Dermis microvascular lymphatic vessel endothelial cell (primary cell): ENCODE results near the gene QSOX1. TPM values are rescaled to one million over a fixed set of nuclear protein-coding genes. Genes with fewer than 3 reads are reported as not detected.

Source experiments
- DNase-seq, 2 donors: peaks; one replicate each; pipeline versions ENCODE4 v3.0.0 to v3.0.0-alpha.2; 2010; ENCODE audit warnings: low read depth in 2 of 2
- total RNA-seq: library from RNA; depleted of rRNA; stranded (reverse); fragments of >200 nt; gene quantifications from 2 replicates; pipeline ENCODE4 v1.2.1, GENCODE V29; 2014

The QSOX1 gene
- total RNA-seq, 1 donor from 2014 or later: 47.9 TPM

DNA sequence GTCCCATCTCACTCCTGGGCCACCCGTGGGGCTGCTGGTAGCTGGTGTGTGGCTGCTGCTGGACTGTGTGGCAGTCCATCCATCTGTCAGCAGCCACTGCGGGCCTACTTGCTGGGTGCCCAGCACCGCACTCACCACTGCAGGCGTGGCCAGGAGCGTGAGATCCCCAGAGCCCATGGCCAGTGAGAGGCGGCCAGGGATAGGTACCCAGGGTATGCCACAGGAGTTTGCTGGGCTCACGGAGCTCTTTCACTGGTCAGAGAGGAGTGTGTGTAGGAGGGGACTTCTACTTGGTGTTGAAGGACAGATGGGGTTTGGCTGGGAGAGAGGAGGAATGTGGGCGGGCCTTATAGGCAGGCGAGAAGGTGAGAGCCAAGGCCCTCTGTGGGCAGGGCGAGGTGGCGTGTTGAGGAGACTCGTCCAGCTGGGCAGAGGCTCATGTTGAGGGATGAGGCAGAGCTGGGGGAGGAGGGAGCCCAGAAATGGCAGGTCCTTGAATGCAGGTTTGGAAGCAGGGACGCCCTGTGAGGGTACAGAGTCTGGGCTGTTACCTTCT, 15.0 kb downstream of the QSOX1 start:
- DNase-seq: no peak

DNA sequence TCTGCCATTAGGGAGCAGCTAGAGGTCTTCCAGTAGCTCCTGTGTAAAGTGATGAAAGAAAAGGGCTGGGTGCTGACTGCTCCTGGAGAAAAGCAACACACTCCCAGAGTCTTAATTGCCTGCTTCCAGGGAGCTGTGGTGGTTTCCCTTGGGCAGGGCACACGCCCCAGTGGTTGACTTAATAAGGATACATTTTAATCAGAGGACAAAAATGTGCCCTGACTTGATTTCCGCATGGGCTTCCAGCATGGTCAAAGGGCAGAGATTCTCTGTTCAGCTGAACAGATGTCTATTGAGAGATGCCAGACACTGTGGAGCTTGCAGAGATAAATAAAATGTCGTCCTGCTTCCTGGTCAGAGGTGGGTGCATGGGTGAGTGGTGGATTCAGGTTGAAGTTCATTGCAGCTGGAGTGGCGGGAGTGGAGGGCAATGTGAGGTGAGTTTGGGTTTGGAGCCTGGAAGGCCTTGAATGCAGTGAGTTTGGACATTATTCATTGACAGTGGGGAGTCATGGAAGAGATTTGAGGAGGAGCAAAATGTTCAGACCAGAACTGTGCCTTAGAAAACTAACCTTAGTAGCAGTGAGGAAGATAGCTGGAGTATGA, 16.0 kb downstream of the QSOX1 start:
- DNase-seq: peak in 1 of 2 donors; percentile 61

DNA sequence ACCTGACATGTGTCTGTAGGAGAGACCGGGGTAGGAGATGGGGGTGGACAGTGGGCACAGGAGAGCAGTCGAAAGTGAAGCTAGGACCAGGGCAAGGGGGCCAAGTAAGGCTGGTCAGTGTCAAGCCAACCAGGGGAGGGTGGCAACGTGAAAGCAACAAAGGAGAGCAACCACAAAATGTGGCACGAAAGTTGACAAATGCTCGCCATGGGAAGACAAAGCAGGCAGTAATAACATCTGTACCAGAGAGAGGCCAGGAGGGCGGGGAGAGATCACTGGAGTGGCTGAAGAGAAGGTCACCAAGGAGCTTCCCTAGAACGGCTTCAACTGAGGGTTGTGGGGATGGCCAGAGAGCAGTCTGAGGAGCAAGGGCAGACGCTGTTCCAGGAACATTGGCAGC, 17.0 kb downstream of the QSOX1 start:
- no peak for DNase-seq

DNA sequence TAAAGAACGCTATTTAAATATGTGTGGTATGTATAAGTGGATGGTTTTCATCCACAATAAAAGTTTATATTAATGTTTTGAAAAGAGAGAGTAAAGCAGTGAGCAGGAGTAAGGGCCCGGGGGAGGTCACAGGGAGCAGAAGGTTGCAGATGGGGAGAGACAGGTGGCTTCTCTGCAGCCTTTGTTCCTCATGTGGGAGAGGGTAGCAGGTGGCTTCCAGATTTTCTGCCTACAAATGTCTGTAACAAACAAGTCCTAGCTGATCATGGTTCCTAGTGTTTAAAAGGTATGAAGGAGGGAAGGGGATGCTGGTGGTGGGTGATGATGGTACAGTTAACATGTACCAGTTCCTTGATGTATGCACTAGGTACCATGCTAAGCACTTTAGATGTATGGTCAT, 18.8 kb downstream of the QSOX1 start:
- no peak for DNase-seq

DNA sequence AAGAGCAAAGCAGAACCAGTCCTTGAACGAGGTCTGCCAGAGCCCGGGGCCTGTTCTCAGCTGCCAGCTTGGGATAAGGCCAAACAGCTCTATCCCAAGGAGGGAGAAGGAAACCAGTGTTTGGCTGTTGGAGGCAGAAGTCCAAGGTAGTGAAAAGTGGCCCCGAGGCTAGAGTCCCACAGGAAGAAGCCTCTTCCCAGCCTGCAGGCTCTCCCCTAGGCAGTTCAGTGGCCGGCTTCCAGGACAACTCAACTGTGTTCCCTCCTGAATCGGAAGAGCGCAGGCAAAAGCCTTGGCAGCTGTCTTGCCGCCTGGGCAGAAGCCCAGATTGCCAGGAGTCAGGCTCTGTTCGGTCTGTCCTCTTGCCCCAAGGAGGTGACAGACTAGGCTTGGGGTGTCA, 19.3 kb downstream of the QSOX1 start:
- DNase-seq: no peak

DNA sequence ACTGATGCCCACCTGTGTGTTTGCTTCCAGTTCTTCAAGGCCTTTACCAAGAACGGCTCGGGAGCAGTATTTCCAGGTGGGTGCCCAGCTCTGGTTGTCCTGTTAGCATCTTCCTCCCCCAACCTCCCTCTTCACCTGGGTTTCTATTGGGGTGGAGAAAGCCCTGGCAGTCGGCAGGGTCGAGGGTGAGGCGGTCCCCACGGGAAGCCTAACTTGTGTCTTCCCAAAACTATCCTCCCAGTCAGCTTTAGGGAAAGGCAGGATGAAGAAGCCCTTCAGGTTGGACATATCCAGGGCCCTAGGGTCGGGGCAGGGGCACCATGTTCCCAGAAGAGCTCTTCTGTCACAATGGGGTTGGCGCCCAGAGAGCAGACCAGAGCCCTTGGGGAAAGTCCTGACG, 20.6 kb downstream of the QSOX1 start:
- no peak for DNase-seq

DNA sequence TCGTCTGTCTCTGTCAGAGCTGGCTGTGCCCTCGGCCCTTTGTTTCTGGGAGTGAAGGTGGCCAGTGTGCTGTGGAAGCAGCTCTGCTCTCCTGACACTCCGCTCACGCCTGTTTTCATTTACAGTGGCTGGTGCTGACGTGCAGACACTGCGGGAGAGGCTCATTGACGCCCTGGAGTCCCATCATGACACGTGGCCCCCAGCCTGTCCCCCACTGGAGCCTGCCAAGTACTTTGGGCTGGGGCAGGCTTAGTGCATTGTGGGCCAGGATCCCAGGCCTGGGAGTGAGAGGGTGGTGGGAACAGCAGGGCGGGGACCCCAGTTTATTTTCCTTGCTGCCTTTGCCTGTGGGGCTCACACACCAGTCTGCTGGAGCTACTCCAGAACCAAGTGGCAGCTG, 21.1 kb downstream of the QSOX1 start:
- DNase-seq: no peak

DNA sequence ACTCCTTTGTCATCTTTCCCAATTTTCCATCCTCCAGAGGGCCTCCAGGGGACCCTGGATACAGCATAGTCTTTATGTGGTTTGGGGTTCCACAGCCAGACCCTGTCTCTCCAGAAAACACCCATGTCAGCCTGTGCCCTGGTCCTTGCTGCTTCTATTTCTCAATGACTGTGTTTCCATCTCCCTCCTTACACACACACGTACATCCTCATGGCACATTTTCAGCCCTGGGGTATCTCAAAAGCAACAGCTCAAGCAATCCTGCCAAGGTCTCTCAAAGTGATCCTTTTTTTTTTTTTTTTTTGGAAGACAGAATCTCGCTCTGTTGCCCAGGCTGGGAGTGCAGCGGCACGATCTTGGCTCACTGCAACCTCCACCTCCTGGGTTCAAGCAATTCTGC, 22.3 kb downstream of the QSOX1 start:
- no peak for DNase-seq

DNA sequence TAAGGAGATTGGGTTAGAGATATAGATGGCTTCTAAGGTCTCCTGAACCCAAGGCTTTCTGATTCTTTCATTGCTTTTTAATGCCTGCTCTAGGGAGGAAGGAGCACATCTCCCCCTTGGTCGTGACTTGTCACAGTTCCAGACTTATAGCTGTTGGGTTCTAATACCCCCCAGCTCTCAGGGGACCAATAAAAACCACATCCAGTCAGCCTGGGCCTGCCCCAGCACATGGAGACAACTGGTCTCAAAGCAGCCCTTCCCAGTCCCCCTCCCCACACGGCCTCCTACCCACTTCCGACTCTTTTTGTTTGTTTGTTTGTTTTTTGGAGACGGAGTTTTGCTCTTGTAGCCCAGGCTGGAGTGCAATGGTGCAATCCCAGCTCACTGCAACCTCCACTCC, 23.3 kb downstream of the QSOX1 start:
- DNase-seq: no peak

DNA sequence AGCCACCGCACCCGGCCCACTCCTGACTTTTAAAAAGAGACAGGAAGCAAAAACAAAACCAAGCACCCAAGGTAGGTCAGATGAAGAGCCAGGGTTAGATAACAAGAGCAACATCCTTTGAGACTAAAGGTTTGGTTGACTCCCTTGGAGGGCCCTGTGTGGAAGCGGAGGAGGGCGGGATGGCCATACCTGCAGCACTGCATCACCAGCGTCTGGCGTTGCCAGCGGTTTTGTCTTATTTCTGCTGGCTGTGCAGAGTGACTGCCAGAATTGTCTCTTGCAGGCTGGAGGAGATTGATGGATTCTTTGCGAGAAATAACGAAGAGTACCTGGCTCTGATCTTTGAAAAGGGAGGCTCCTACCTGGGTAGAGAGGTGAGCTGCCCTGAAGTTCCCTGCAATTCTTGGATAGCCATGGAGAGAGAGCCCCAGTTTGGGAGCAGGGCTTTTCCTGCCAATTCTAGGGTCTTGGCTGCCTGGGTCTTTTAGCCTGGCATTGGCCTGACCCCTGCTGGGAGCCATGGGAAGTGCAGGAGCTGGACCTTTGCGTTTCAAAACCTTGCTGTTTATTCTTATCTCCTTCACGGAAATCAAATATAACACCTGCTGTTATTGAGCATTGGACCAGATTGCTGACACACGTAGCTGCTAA, 24.0 kb downstream of the QSOX1 start:
- DNase-seq: peak; percentile 36 to 61

DNA sequence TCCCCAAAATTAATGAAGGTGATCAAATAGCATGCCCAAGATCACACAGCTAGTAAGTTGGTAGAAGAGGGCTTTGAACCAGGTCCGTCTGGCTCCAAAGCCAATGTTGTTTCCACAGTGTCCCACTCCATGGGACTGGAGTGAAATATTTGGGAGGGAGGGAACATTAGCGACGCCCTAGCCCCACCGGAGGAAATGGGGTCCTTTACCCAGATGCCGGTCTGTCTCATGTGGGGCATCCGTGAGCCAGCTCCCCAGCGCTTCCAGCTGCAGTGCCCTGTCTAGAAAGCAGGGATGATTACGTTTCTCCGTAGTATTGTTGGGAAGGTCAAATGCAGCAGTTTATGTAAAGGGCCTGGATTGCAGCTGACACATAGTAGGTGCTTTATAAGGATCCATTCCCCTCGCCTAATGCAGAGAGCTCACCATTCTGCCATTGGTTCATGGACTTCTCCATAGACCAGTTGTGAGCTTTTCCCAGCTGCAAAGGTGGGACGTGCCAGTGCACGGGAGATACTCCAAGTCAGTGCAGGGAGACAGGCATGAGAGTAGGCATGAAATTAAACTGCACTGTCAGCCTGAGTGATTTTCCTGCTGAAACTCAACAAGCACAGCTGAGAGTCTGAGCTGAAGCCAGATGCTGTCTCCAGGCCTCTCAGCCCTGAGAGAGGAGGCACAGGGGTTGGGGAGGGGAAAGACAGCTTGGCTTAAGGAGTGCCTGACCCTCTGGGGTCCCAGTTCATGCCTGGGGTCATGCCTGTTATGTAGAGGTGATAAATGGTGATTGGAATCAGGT, 24.7 kb downstream of the QSOX1 start:
- DNase-seq: no peak

DNA sequence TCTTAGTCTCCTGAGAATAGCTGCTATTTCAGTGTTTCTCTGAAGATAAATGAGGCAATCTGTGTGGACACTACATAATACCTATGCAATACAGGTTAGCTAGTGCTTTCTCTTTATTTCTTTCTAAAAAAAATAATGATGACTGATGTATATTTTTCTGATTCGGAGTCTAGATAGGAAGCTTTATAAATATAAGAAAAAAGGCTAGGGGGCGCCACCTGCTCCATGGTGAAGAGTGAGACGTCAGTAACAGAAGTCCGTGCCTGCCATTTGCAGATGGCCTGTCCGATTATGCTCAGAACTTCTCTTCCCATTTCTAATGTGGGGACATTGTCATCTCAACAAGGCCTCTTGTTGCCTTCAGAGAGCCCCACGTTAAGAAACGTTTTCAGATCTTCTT, 26.4 kb downstream of the QSOX1 start:
- DNase-seq: peak in 1 of 2 donors; percentile 48

DNA sequence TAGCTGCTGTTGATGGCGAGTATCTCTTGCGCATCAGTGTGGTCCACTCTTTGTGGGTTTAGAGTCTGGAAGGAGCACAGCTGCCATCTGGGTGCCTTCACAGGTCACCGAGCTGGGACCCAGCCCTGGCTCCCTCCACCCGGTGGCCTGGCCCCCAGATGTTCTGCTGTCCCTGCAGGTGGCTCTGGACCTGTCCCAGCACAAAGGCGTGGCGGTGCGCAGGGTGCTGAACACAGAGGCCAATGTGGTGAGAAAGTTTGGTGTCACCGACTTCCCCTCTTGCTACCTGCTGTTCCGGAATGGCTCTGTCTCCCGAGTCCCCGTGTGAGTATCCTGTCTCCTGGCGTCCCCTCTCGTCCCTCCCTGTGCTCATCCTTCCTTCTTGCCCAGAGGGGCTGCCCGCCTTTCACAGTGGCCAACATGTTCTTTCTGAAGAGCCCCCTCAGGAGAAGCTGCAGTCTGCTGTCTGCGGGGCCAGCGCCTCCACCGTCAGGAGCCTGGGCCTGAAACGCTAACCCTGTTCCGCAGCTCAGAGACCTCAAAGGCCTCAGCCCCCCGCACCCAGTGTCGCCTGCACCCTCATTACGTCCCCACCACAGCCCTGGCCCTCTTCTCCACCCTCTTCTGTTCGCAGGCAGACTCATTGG, 27.4 kb downstream of the QSOX1 start:
- DNase-seq: no peak

DNA sequence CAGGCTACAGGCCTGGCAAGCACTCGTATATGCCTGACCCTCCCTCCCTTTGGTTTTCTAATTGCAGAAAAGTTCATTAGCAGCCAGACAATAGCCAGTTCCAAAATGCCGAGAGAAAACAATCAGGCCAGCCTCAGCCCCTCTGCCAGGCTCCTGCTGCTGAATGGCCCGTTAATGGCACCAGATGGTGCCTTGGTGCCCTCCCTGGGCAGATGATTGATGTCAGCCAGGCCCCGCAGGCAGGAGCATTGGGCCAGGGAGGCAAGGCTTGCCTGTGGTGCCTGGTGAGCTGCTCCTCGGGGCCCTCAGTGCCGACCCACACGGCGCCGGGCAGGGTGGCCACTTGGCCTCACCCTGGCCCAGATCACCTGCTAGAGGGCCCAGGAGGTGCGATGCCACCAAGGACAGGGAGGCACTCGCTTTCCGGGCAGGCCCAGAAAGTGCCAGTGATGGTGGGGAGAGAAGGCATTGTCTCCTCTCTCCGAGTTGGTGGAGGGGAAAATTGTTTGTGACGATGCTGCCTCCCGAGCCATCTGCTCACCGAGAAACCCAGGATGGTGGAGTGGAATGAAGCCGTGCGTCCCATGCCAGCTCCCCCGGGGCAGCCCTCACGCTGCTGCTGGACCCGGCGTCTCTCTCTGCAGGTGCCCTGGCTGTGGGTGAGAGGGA, 28.1 kb downstream of the QSOX1 start:
- no peak for DNase-seq

DNA sequence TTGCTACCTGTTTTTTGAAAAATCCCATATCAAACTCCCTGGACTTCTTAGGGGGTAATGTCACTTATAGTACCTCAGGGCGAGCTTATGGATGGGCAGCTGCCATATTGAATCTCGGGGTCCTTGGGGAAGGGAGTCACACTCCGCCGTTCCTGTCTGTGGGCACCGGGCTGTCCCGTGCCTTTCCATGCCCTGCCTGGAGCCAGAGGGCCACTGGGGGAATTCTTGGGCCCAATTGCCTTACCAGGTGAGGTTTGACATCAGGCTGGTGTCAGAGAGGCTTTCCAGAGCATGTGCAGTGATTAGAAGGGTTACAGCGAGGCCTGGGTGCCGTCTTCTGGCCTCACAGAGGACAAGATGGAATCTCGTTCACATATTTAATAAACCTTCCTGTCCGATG, 28.8 kb downstream of the QSOX1 start:
- DNase-seq: no peak

DNA sequence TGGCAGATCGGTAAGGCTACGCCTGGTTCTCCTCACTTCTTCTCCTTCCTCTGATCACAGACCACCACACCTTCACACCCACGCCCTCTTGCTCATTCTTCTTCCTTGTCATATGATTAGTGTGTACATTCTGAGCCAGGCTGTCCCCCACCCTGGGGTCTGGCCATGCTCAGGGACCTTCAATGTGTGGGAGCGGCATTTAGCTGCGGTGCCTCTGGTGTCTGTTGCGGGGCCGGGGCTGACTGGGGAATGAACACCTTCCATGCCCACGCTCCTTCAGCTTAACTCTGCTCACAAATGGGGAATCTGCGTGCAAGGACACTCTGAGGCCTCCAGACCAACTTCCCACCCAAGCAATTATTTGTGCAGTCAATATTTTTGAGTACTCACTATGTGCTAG, 29.4 kb downstream of the QSOX1 start:
- no peak for DNase-seq

DNA sequence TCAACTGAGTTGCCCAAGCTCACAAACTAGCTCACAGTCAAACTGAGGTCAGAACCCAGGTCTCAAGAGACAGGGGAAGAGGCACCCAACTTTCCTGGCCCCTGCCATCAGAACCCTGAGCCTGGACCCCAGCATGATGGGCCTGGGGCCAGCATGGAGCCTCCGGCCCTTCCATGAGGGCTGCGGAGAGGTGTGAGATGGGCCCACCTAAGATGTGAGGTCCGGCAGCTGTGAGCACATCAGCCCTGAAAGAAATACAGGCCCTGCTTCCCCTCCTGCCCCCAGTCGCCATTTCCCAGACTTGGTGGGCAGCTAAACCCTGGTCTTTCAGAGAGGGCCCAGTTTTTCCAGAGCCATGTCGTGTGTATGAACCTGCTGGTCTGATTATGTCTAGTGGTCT, 30.6 kb downstream of the QSOX1 start:
- no peak for DNase-seq

DNA sequence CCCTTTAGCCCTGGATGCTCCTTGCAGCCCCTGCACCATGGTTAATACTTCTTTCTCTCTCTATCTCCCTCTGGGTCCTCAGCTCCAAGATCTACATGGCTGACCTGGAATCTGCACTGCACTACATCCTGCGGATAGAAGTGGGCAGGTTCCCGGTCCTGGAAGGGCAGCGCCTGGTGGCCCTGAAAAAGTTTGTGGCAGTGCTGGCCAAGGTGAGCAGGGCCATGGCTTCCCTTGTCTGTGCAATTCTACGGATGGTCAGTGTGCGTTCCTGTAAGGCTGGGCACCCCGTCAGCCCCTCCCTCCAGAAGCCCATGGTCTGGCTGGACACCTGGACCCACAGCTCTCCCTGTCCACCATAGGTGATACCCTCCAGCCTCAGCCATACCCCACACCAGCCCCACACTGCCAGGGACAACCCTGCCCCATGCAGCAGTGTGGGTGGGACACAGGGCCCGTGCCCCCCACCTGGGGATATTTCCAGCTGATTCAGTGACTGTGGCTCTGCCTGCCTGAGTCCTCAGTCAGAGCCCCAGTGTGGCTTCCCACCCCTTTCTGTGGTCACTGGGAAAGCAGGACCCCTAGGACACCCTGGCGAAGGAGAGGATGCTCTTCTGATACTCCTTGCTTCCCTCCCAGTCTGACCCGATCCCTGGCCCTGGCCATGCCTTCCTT, 31.4 kb downstream of the QSOX1 start:
- no peak for DNase-seq

DNA sequence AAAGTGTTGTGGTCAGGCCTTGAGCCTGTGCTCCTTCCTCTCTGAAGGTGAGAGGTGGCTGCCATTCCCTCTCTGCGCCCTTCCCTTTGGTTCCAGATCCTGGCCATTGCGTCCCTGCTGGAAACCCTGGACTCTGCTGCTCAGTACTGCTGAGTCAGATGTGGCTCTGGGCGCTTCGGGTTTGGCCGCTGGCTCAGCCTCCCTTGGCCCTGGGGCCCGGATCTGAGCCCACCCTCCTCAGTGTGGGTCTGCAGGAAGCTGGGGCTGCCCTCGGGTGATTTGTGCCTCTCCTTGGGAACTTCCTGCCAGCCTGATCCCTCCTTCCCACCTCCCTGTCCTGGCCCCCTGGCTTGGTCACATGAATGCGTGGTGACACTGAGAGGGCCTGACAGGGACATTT, 32.2 kb downstream of the QSOX1 start:
- DNase-seq: no peak

DNA sequence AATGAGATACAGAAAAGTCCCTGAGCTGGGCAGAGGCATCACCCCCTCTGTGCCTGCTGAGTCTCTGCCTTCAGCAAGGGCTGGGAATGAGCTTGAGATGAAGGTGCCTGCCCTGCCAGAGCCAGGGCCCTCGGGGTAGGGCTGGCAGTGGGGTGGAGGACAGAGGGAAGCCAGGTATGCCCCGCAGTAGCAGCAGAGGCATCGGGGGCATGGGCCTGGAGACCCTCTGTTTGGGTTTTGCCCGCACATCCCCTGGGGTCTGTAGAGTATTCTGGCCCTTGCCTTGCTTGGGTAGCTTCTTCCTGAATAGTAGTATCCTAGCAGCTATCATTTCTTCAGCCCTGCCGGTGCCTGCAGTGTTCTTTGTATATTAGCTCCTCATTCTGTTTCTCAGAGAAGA, 33.0 kb downstream of the QSOX1 start:
- DNase-seq: no peak

DNA sequence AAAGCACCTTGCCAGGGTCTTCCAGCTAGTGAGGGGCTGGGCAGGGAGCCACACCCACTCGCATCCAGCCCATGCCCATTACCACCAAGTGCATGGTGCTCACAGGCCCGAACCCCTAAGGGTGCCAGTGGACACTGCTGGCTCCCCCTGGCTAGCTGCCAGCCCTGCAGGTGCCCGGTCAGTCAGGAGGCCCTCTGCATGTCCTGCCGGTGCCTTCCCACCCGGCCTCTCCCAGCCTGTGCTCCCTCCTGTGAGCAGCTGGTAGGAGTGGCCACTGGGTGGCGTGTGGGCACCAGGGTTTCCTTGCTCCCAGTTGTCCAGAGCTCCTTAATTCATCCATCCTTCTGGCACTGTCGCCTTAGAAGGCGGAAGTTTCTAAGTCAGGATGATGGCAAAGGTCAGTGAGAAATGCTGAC, 33.4 kb downstream of the QSOX1 start:
- peak; percentile 18 to 67 for DNase-seq
